GM21390 (cell line): ENCODE measurements around the gene LIPK.

ENCODE experiments used
- ATAC-seq: cut with Tn5 transposase; IDR thresholded peaks from one replicate; pipeline ENCODE4 v1.9.1; 2021; ENCODE audit not compliant: unreplicated experiment

Gene LIPK

DNA sequence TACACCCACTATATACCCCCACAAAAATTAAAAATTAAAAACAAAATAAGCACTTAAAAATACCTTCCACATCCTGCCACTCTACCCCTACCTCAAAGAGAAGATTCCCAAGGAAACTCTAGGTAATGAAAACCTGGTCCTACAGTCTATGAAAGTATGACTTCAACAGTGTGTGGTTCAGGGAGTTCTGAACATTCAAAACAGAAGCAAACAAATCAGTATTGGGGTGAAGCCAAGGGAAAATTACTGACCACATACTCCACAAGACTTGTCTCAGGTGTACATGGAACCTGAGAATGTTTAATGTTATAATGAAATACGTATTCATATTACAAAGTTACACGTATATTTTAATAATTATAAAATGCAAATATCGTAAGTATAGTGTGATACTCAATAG lies 76.2 kb downstream of the LIPK start:
- no peak for ATAC-seq

DNA sequence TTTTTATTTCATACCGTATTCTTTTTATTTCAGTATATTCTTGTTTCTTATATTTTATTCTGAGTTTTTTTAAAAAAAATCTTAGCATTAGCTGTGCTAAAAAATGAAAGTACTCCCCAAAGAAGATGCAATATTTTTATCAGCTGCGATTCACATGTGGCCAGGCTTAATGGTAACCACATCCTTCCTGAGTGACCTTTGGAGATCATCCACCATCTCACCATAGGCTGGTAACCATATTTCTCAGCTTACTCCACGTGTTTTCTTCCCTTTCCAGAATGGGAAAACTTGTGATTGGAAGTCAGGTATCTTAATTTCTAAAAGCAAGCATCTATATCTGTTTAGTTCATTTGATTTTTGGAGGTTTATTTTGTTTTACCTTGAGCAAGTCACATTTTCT lies 77.7 kb downstream of the LIPK start:
- ATAC-seq, result no peak

DNA sequence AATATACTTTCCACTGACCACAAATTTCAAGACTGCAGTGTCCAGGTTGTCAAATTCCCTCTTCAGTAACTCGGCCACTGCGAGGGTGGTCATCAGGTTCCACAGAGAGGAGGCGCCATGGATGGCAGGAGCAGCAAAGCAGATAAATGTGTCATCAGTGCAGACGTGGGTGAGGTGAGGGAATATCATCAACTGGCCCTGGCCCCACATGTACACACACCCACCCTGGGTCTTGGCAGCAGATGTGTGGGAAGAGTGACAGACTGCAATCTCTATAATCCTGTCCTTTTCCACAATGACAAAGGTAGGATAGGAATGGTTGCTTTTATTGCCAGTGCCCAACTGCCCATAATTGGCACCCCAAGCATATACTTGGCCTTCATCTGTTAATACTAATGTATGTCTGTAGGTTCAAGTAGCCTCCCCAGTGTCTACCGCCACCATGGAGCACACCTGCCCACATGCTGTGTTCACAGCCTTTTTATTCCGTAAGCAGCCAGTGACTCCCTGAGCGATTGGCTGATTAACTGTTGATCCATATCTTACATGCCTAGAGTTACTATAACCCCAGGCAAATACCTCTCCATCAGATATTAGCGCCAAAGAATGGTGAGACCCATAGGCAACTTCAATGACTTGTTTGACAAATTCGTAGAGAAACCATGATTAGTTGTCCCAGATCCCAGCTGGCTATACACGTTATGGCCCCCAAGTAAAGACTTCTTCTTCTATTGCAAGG lies 80.2 kb downstream of the LIPK start:
- ATAC-seq, result no peak

DNA sequence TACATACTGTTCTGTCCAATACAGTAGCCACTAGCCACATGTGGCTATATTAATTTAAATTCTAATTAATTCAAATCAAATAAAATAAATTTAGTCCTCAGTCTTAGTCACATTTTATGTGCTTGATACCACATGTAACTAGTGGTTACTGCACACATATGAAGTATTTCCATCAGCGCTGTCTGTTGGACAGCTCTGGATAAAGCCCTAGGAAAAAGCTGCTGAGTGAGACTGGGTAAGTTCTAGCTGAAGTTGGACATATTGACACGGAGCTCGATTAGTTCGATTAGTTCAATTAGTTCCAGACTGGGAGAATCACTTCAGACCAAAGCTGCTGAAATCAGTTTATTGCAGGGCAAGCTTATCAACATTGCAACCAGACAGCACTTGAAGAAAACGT lies 81.4 kb downstream of the LIPK start:
- no peak for ATAC-seq

DNA sequence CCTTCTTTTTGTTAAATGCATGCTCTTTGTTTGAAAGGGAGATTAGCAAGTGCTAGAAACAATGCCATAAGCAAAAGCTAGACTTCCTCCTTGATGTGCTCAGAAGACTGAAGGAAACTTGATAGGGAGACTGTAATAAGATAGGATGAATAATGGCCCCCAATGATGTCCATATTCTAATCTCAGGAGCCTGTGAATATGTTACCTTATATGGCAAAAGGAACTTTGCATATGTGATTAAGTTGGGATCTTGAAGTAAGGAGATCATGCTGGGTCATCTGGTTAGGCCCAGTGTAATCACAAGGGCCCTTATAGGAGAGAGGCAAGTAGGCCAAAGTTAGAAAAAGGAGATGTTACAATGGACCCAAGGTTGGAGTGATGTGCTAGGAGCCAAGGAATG lies 82.9 kb downstream of the LIPK start:
- ATAC-seq, result no peak

DNA sequence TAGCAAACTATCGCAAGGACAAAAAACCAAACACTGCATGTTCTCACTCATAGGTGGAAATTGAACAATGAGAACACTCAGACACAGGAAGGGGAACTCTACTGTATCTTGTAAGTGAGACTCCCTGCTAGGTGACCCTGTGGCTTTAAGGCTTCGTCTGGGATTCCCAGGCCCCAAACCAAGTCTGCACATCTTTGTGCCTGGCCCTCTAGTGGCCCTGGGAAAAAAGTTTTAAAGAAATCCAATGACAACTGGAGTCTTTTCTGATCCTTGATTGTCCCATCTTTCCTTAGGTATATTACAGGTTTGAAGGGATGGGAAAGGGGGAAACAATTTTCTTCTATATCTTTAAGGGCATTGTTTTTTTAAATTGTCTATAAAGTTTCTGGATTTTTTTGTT lies 85.9 kb downstream of the LIPK start:
- no peak for ATAC-seq

DNA sequence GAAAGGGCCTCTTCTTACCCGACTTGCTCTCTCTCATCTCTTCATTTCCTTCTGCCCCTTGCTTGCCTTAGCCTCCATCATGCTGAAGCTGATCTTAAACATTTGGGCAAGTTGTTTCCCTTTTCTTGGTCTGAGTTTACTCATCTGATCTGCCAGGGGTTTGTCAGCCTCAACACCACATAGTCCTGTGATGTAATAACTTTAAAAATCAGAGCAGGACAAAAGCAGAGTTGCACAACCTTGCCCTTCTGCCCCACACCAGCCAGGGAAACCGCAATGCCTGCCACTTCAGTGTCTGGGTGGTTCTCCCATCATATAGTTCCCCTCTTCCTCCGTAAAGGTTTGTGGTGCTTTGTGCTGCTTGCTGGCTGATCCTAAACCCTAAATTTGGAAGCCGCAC lies 86.6 kb downstream of the LIPK start:
- ATAC-seq, result no peak

DNA sequence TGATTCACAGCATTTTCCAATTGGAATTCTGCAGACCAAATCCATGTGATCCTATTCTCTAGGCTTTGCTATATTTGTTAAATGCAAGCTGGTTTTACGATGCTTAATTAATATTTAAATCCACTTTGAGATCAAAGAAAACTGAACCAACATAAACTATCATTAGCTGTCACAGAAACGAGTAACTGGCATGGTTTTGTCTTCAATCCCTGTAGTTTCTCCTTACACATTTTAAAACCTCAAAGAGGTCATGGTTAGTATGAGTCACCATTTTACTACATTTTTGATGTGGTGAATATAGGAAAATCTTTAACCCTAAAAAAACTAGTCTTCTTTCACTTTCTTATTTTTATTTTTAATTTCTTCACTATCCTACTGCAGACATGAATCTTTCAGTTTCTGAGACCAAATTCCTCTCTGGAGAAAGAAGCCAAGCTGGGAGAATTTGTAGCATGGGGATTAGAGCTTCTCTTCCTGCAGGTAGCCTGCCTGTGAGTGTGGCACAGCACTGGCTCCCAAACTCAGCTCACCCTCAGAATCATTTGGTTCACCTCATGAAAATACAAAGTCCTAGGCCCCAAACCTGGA lies 87.8 kb downstream of the LIPK start:
- no peak for ATAC-seq

DNA sequence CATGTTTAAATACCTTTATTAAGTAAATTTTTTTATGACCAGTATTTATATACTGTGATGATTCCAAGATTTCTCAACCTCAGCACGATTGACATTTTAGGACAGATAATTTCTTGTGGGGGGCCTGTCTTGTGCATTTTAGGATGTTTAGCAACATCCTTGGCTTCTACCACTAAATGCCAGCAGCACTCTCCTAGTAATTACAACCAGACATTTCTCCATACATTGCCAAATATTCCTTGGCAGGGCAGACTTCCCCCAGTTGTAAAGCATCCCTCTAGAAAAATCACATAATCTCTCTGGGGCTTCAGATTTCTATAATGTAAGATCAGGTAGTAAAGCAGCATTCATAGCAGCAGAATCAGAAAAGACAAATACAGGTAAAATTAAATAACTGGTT lies 88.7 kb downstream of the LIPK start:
- ATAC-seq, result no peak

DNA sequence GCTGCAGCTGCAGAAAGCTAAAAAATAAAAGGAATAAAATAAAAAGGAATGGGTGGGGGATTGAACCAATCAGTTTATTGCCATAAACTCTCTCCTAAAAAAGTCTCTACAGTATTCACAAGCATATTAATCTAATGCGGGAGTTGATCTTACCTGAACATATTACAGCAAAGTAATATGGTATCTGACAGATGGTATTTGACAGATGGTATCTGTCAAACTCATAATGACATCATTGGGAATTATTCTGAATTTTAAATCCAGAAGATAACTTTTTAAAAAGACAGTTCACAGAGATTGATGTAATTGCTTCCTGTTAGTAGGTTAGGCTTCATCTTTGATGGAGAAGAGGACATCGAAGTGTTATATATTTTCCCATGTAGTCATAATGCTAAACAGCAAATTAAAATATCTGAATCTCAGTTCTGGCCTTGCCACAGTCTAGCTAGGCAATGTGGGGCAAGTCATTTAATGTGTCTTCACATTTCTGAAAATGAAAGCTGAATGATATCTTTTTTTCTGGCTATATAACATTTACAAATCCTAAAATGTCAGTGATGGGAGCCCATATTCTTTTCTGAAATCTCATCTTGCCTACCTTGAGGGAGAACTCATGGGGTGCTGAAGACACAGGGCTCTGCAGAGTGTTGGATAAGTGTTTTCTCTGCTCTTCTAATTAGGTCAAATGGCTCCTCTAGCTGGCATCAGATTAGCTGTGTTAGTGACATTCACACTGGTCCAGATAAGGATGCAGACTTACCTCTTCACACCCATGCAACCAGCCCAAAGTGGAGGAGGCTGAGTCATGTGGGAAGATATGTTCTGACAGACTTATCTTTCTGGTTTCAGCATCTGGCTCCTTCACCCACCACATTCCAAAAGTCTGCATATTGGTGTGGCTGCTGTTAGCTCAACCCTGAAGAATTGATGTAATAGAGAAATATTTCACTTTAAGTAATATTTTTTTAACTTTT lies 94.4 kb downstream of the LIPK start:
- ATAC-seq, result no peak
